Activated CD8-positive, alpha-beta T cell treated with anti-CD3 and anti-CD28 coated beads for 36 hours (primary cell): ENCODE data around the gene CDH11. TPM values are rescaled to one million over a fixed set of nuclear protein-coding genes. Genes with fewer than 3 reads are reported as not detected.

Experiments
- ATAC-seq: fragments of 200-7000 bp; cut with Tn5 transposase; one replicate; pipeline ENCODE4 v1.10.0; 2021; ENCODE audit warnings: mild to moderate bottlenecking, moderate library complexity
- CTCF ChIA-PET: fragments of 350-600 bp; sonication (Branson Sonifier 250); formaldehyde crosslinking; loops from one replicate; lab custom pipeline; 2021; ENCODE audit warnings: antibody characterized with exemption; lab: Charles Lee
- POLR2A ChIA-PET: fragments of 350-600 bp; sonication (Branson Sonifier 250); formaldehyde crosslinking; loops from one replicate; lab custom pipeline; 2021; ENCODE audit warnings: antibody characterized with exemption; lab: Charles Lee
- DNase-seq: peaks from one replicate; pipeline ENCODE4 v3.0.0-alpha.2; 2020
- H3K27ac Mint-ChIP-seq: one replicate; pipeline ENCODE4 v1.8.0; 2021; ENCODE audit warnings: mild to moderate bottlenecking, mixed read lengths
- H3K27me3 Mint-ChIP-seq: one replicate; pipeline ENCODE4 v1.8.0; 2021; ENCODE audit warnings: mixed read lengths
- H3K36me3 Mint-ChIP-seq: one replicate; pipeline ENCODE4 v1.8.0; 2021; ENCODE audit warnings: low read depth, mixed read lengths
- H3K4me1 Mint-ChIP-seq: one replicate; pipeline ENCODE4 v1.8.0; 2021; ENCODE audit warnings: low read depth, mixed read lengths
- H3K4me3 Mint-ChIP-seq: one replicate; pipeline ENCODE4 v1.8.0; 2021; ENCODE audit warnings: mild to moderate bottlenecking, moderate library complexity, mixed read lengths
- H3K9me3 Mint-ChIP-seq: one replicate; pipeline ENCODE4 v1.8.0; 2021; ENCODE audit warnings: mixed read lengths
- CTCF ChIP-seq: fragments of 200-600 bp; IDR thresholded peaks from one replicate; pipeline ENCODE4 v1.8.0; 2022; ENCODE audit warnings: antibody characterized with exemption, mild to moderate bottlenecking
- intact Hi-C: fragments of 100-400 bp; cut with micrococcal nuclease; formaldehyde crosslinking; loops from one replicate; pipeline ENCODE4 v1.10.0; 2022
- total RNA-seq, 2 experiments: library from RNA; stranded (reverse); gene quantifications; one replicate each; pipeline ENCODE4 v1.2.3, GENCODE V29; 2021

CDH11 gene
- total RNA-seq, 2 experiments from 2014 or later = not detected

- no peak for ATAC-seq
- Mint-ChIP-seq H3K9me3 (peaks cover 4% of the 10 kb centered on the region), H3K27me3 (no peaks in the 10 kb centered on the region), H3K4me3 (no peak overlapping the region), H3K36me3 (no peaks in the 10 kb centered on the region), H3K27ac (no peak overlapping the region), H3K4me1 (no peaks in the 10 kb centered on the region)
- intact Hi-C loops = no loop called here
- no peak for TF ChIP-seq CTCF
- no peak for DNase-seq
- ChIA-PET CTCF (no interaction called here), POLR2A (no interaction called here)
These were observed 55.2 kb downstream of the CDH11 start for GRCh38 chr16:65066651-65067050.

GRCh38 chr16:65065031-65065430 lies 56.8 kb downstream of the CDH11 start:
- peaks cover 7% of the 10 kb centered on the region for H3K9me3 Mint-ChIP-seq
- no peak overlapping the region for H3K27ac Mint-ChIP-seq

GRCh38 chr16:65064131-65064530 lies 57.7 kb downstream of the CDH11 start:
- H3K27me3 Mint-ChIP-seq = peaks cover 3% of the 10 kb centered on the region
- peaks cover 7% of the 10 kb centered on the region for H3K9me3 Mint-ChIP-seq
- TF ChIP-seq CTCF = no peak
- ChIA-PET CTCF (no interaction called here), POLR2A (no interaction called here)
- H3K4me1 Mint-ChIP-seq = no peaks in the 10 kb centered on the region
- no peaks in the 10 kb centered on the region for H3K36me3 Mint-ChIP-seq
- no peak overlapping the region for H3K4me3 Mint-ChIP-seq
- no peak overlapping the region for H3K27ac Mint-ChIP-seq
- intact Hi-C loops = no loop called here
- no peak for DNase-seq
- ATAC-seq = no peak

More at GRCh38 chr16:65065031-65065430, 56.8 kb downstream of the CDH11 start:
- intact Hi-C loops = no loop called here
- DNase-seq (no peak), ATAC-seq (no peak)
- TF ChIP-seq CTCF = no peak
- Mint-ChIP-seq H3K36me3 (no peaks in the 10 kb centered on the region), H3K27me3 (no peaks in the 10 kb centered on the region), H3K4me3 (no peak overlapping the region), H3K4me1 (no peaks in the 10 kb centered on the region)
- ChIA-PET CTCF (no interaction called here), POLR2A (no interaction called here)

GRCh38 chr16:65062736-65063583 lies 58.9 kb downstream of the CDH11 start:
- H3K4me1 Mint-ChIP-seq = no peaks in the 10 kb centered on the region
- POLR2A ChIA-PET = no interaction called here

More at GRCh38 chr16:65062736-65063583, 58.9 kb downstream of the CDH11 start:
- intact Hi-C loops = no loop called here
- Mint-ChIP-seq H3K27me3 (peaks cover 3% of the 10 kb centered on the region), H3K9me3 (peaks cover 6% of the 10 kb centered on the region), H3K27ac (no peak overlapping the region), H3K36me3 (no peaks in the 10 kb centered on the region), H3K4me3 (no peak overlapping the region)
- ATAC-seq (no peak), DNase-seq (no peak)
- no peak for TF ChIP-seq CTCF
- CTCF ChIA-PET = no interaction called here
